ENCODE results near the gene KIRREL2. TPM values are rescaled to one million over a fixed set of nuclear protein-coding genes. Genes with fewer than 3 reads are reported as not detected.
"Not testable (repeated sequence)": the region's sequence is repeated elsewhere in the genome, so short reads cannot be mapped to it uniquely, and the experiment has no call there.

KIRREL2 gene
- total RNA-seq, 1 experiment from 2014 or later = 0.43 TPM

DNA sequence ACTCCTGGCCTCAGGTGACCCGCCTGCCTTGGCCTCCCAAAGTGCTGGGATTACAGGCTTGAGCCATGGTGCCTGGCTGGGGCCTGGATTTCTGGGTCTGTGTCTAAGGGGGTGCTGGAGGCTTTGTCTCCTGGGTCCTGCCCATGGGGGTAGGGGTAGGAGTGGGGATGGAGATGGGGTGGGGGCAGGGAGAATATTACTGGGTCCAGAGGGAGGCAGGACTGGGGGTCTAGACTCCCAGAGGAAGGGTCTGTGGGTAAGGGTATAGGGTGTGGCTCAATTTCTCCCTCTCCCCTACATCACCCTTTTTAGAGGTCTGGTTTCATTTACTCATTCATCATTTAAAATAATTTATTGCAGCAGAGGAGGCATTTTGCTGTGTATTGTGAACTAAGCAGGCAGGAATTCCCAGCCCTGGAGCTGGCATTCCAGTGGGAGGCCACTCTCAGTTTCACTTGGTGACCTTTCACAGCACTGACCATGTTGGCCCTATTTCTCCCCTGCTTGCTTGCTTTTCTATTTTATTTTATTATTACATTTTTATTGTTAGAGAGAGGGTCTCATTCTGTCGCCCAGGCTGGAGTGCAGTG is 44.4 kb downstream of the KIRREL2 start:
- Histone ChIP-seq H3K36me3 (peaks cover 13% of the 10 kb centered on the region), H3K9me3 (no peaks in the 10 kb centered on the region), H3K27me3 (no peaks in the 10 kb centered on the region), H3K4me3 (peak overlapping the region; percentile 71)
- DNase-seq = peak; percentile 33

DNA sequence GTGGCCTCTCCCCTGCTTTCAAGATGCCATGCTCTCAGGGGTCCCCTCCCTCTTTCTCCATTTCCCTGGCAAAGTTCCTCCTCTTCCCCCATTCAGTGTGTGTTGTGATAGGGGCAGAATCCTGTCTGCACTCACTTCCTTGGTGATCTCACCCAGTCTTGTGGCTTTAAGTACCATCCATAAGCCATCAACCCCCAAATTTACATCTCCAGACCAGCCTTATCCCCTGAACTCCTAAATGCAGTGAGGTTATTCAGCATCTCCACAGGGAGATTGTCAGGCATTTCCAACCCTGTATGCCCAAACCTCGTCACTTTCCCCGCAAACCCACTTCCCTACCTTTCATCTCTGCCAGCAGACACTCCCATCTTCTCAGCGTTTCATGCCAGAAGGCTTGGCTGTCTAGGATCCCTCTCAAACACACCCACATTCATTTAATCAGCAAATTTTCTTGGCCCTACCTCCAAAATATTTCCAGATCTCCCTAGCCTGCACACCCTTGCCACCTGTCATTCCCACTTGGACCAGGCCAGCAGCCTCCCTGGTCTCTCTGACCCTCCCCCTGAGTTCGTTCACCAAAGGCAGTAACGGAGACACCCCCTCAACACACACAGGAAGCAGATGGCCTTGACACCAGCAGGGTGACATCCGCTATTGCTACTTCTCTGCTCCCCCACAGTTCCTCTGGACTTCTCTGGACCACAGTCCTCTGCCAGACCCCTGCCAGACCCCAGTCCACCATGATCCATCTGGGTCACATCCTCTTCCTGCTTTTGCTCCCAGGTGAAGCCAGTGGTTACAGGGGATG is 45.3 kb downstream of the KIRREL2 start, which contains the start of gene HCST:
TSS of gene HCST (plus strand) at position 676 of the 808 bp plus-strand sequence. CDS start at position 741, 65 bp downstream.
- H3K9me3 ChIP-seq = no peaks in the 10 kb centered on the region
- peak within 1 kb of the TSS; percentile 4; the same call in 1 of the 2 replicates for H3K4me3 ChIP-seq
- peak; percentile 79 for DNase-seq

DNA sequence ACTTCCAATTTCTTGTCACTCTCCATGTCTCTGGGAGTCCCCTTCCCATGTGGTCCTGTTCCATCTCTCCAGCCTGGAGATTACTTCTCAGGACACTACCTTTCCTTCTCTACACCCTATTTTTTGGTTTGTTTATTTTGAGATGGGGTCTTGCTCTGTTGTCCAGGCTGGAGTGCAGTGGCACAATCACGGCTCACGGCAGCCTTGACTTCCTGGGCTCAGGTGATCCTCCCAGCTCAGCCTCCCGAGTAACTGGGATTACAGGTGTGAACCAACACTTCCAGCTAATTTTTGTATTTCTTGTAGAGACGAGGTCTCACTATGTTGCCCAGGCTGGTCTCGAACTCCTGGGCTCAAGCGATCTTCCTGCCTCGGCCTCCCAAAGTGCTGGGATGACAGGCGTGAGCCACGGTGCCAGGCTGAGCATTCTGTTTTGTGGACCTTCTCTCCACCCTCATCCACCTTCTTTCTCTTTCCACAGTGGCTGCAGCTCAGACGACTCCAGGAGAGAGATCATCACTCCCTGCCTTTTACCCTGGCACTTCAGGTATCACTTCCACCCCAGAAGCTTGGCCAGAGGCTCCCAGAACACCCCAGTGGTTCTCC is 46.3 kb downstream of the KIRREL2 start:
- Histone ChIP-seq H3K36me3 (peaks cover 2% of the 10 kb centered on the region), H3K27me3 (no peaks in the 10 kb centered on the region), H3K9me3 (no peaks in the 10 kb centered on the region), H3K4me3 (peak overlapping the region; percentile 4; the same call in 1 of the 2 replicates)
- no peak for DNase-seq

More for the DNA sequence above, 45.3 kb downstream of the KIRREL2 start, which contains the start of gene HCST:
- H3K36me3 ChIP-seq = peaks cover 9% of the 10 kb centered on the region
- no peaks in the 10 kb centered on the region for H3K27me3 ChIP-seq

DNA sequence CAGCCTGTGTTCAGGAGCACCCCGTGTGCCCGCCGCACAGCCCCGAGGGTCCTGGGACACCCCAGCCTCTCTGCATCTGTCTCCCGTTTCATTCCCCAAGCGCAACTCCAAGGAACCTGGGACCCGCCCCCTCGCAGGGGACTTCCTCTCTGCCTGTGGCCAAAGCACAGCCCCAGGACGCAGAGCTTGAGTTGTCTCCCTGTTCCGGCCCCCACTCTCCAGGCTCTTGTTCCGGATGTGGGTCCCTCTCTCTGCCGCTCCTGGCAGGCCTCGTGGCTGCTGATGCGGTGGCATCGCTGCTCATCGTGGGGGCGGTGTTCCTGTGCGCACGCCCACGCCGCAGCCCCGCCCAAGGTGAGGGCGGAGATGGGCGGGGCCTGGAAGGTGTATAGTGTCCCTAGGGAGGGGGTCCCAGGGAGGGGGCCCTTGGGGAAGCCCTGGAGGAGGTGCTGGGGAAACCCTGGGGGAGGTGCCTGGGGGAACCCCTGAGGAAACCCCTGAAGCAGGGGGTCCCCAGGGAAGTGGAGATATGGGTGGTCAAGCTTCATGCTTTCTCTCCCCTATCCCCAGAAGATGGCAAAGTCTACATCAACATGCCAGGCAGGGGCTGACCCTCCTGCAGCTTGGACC is 47.0 kb downstream of the KIRREL2 start:
- DNase-seq = peak; percentile 58
- Histone ChIP-seq H3K9me3 (no peaks in the 10 kb centered on the region), H3K27me3 (no peaks in the 10 kb centered on the region), H3K4me3 (peak overlapping the region; percentile 4; the same call in 1 of the 2 replicates), H3K36me3 (no peaks in the 10 kb centered on the region)

DNA sequence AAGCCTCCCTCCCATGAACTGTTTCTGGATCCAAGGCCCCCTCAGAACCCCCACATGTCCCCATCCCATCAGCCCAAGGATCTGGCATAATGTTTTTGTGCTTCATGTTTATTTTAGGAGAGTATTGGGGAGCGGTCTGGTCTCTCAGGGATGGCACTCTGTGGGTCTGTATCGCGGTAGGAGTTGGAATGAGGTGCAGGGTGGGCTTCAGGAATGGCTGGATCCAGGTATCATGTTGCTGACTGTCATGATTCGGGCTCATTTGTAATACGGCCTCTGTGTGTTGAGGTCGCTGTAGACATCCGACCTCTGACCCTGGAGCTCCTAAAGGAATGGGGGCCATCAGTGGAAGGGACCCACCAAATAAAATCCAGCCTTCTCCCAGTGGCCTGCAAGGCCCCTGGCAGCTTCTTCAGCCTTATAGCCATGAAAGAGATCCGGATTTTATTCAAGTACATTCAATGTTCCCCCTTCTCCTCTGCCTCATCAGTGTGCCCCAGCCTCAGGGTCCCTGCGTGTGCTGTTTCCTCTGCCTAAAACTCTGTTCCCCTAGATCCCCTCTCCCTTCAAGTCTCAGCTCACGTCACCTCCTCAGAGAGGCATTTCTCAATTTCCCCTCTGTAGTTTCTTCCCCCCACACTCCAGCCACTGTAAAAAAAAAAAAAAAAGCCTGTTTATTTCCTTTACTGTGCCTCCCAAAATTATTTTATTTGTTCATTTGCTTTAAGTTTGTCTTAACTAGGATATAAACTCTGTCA is 47.8 kb downstream of the KIRREL2 start:
- Histone ChIP-seq H3K36me3 (no peaks in the 10 kb centered on the region), H3K4me3 (no peak overlapping the region), H3K27me3 (no peaks in the 10 kb centered on the region), H3K9me3 (no peaks in the 10 kb centered on the region)
- no peak for DNase-seq

DNA sequence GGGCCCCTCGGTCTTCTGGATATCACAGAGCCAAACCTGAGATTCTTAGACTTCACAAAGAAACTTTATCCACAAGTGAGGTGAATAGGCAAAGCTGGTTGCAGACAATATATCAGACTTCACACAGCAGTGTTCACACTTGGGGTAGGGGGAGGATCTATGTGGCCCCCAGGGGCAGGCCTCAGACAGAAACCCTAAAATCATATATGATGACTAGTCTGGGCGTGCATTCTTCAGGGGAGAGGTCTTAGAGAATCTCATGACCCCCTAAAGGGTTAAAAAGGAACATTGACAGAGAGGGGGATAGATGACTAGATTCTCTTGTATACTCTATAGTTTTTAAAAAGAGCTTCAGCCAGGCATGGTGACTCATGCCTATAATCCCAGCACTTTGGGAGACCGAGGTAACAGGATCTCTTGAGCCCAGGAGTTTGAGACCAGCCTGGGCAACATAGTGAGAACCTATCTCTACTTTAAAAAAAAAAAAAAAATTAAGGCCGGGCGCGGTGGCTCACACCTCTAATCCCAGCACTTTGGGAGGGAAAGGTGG is 48.5 kb downstream of the KIRREL2 start:
- no peaks in the 10 kb centered on the region for H3K9me3 ChIP-seq
- no peak overlapping the region for H3K4me3 ChIP-seq
- no peaks in the 10 kb centered on the region for H3K27me3 ChIP-seq
- DNase-seq = peak; percentile 38
- no peaks in the 10 kb centered on the region for H3K36me3 ChIP-seq

DNA sequence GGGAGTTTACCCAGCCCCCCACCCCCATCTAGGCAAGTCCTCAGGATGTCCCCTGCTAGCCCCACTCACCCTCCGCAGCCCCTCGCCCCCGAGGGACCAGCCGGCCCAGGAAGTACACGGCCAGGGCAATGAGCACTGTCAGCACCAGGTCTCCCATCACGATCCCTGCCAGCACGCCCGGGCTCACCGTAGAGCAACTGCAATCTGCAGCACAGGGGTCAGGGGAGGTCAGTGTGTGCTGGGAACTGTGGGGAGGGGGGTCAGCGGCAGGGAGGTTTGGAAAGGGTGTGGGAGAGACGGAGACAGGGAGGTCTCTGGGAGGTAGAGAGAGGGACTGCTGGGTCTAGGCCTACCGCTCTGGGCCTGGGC is 50.6 kb downstream of the KIRREL2 start:
- no peaks in the 10 kb centered on the region for H3K27me3 ChIP-seq
- H3K4me3 ChIP-seq = no peak overlapping the region
- H3K36me3 ChIP-seq = no peaks in the 10 kb centered on the region
- no peak for DNase-seq
- no peaks in the 10 kb centered on the region for H3K9me3 ChIP-seq

DNA sequence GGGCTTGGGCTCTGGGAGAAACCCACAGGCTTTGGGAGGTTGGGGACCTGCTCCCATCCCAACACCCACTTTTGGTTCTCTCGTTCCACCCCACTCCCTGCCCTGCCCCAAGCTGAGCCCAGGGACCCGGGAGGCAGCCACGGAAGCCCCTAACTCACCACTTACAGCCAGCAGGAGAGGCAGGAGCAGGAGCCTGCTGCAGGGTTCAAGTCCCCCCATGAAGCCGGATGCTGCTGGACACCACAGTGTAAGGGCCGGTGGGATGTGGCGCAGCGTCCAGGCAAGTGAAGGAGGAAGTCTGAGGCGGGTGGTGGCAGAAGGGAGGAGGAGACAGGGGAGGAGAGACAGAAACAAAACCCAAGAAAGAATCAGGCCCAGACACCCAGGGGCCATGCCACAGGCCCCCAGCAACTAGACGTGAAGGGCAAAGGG is 51.3 kb downstream of the KIRREL2 start, which contains the start of gene TYROBP:
TSS of gene TYROBP (minus strand) at position 286 of the 432 bp plus-strand sequence. CDS start at position 219, 67 bp downstream.
- Histone ChIP-seq H3K27me3 (no peaks in the 10 kb centered on the region), H3K36me3 (no peaks in the 10 kb centered on the region), H3K4me3 (no peak within 1 kb of the TSS), H3K9me3 (no peaks in the 10 kb centered on the region)
- no peak for DNase-seq

DNA sequence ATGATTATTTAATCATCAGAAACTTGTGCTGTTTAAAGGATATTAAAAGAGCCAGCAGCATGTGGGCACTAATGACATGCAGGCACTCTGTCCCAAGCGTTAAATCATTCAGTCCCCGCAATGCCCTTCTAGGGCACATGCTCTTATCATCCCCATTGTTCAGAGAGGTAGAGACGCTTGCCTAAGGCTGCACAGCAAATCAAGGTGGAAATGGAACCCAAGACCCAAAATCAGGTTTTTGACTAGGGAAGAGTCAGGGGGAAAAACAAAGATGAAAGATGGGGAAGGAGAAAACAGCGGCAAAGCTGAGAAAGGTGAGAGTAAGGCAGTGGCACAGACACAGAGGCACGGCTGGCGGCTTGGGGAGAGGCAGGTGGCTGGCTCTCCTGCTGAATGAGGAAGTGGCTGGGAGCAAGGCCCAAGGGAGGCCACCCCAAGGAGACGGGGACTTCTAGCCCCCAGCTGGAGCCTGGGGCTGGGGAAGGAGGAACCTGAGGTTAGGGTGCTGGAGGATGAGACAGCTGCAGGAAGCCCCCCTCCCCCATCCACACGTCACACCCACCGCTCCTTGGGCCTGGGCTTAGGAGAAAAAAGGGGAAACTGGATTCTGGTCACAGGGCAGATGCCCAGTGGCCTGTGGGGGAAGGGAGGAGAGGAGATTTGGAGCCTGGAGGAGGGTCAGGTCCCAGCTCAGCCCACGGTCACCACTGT is 52.4 kb downstream of the KIRREL2 start:
- no peak for DNase-seq
- H3K9me3 ChIP-seq = no peaks in the 10 kb centered on the region
- H3K36me3 ChIP-seq = no peaks in the 10 kb centered on the region
- no peak overlapping the region for H3K4me3 ChIP-seq
- H3K27me3 ChIP-seq = no peaks in the 10 kb centered on the region

DNA sequence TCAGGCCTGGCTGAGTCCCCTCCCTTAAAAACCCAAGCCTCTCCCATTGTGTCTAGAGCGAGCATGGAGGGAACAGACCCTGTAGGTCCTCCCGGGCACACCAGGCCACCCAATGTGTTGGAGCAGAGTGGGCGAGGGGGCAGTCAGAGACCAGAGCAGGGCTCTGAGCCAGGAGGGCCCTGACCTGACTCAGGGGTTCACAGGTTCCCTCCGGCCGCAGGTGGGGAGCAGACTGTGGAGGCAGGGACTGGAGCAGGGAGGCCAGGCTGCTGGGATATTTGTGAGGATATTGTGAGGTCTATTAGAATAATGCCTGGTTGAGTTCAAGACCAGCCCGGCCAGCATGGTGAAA is 52.9 kb downstream of the KIRREL2 start:
- no peaks in the 10 kb centered on the region for H3K27me3 ChIP-seq
- DNase-seq = no peak
- H3K9me3 ChIP-seq = no peaks in the 10 kb centered on the region
- H3K36me3 ChIP-seq = no peaks in the 10 kb centered on the region
- no peak overlapping the region for H3K4me3 ChIP-seq

DNA sequence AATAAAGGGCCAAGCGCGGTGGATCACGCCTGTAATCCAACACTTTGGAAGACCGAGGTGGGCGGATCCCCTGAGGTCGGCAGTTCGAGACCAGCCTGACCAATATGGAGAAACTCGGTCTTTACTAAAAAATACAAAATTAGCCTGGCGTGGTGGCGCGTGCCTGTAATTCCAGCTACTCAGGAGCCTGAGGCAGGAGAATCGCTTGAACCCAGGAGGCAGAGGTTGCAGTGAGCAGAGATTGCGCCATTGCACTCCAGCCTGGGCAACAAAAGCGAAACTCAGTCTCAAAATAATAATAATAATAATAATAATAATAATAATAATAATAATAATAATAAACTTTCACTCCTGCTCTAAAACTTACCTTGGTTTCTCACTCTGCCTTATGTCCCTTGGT is 53.6 kb downstream of the KIRREL2 start:
- not testable (repeated sequence) for H3K9me3 ChIP-seq, H3K27me3 ChIP-seq, H3K36me3 ChIP-seq, DNase-seq, H3K4me3 ChIP-seq

DNA sequence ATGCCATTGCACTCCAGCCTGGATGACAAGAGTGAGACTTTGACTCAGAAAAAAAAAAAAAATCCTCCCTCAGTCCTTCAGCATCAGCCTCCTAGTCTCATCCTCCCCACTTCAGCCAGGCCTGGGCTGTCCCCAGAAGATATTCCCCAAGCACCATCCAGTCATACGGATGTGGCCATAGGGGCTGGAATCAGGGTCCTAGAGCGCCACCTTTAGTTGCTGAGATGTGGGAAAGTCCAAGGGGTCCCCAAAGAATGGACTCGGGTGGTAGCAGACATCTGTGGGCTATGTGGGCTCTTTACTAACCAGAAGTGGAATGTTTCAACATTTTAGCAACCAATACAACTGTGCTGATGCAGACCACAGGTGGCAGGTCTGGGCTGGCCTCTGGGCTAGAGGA is 54.5 kb downstream of the KIRREL2 start:
- no peak for DNase-seq
- Histone ChIP-seq H3K9me3 (no peaks in the 10 kb centered on the region), H3K4me3 (no peak overlapping the region), H3K36me3 (no peaks in the 10 kb centered on the region), H3K27me3 (peaks cover 2% of the 10 kb centered on the region; the same call in 1 of the 2 replicates)

DNA sequence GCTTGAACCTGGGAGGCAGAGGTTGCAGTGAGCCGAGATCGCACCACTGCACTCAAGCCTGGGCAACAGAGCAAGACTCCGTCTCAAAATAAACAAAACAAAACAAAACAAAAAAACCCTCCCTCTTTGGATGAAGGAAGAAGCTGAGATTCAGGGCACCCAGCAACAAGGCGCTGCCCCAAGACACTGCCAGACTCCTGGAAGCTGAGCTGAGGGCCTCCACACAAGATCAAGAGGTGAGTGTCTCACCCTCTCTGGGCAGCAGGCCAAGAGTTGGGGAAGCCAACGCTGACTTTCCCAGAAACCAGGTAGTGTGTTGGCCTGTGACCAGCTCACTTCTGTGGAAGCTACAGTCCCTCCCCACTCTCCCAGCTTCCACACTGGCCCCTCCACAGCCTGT is 55.1 kb downstream of the KIRREL2 start:
- Histone ChIP-seq H3K4me3 (no peak overlapping the region), H3K27me3 (peaks cover 2% of the 10 kb centered on the region; the same call in 1 of the 2 replicates), H3K36me3 (no peaks in the 10 kb centered on the region), H3K9me3 (no peaks in the 10 kb centered on the region)
- peak; percentile 35 for DNase-seq

DNA sequence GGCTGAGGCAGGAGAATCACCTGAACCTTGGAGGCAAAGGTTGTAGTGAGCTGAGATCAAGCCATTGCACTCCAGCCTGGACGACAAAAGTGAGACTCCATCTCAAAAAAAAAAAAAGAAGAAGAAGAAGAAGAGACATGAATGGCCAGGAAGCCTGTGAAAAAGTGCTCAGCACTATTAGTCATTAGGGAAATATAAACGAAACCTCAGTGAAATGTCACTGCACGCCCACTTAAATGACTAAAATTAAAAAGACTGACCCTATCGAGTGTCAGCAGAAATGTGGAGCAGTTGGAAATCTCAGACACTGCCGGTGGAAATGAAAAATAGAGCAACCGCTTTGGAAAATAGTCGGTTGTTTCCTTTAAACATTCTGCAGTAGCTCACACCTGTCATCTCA is 56.9 kb downstream of the KIRREL2 start:
- peaks cover 2% of the 10 kb centered on the region; the same call in 1 of the 2 replicates for H3K27me3 ChIP-seq
- H3K9me3 ChIP-seq = no peaks in the 10 kb centered on the region
- no peak for DNase-seq
- H3K36me3 ChIP-seq = no peaks in the 10 kb centered on the region
- no peak overlapping the region for H3K4me3 ChIP-seq

DNA sequence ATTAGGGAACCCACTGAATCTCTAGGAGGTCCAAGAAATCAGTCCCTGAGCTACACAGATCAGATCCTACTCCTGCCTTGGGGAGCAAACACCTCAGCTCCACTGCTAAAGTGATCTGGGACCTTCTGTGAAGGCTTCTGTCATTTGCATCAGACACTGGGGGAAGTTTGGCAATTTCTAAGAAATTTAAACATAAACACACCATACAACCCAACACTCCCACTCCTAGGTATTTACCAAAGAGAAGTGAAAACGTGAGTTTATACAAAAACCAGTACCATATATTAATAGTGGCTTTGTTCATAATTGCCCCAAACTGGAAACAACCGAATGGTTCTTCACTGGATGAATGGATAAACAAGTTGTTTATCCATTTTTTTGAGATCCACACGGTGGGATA is 58.7 kb downstream of the KIRREL2 start:
- DNase-seq = no peak
- no peak overlapping the region for H3K4me3 ChIP-seq

More for the DNA sequence above, 58.7 kb downstream of the KIRREL2 start:
- Histone ChIP-seq H3K27me3 (peaks cover 2% of the 10 kb centered on the region; the same call in 1 of the 2 replicates), H3K36me3 (no peaks in the 10 kb centered on the region), H3K9me3 (no peaks in the 10 kb centered on the region)
